ENCODE data around the gene TBC1D7. TPM values are rescaled to one million over a fixed set of nuclear protein-coding genes. Genes with fewer than 3 reads are reported as not detected.

Gene TBC1D7
- polyA plus RNA-seq, 2 of the 4 experiments (the other 2 are of a cell fraction): 34.6 to 55.9 TPM

GRCh38 chr6:13372076-13372475 is 43.7 kb upstream of the TBC1D7 start:
- H3K4me1 ChIP-seq: 0 out of 3 replicates have a peak, but pooled peaks cover 2% of the 10 kb centered on the region
- CTCF ChIA-PET: interaction anchor here (0.7 to 1.0 kb wide), 2 partner anchors 15 to 36 kb away, joined by 3 read pairs; no protein-coding TSS in a partner anchor
- DNase-seq (ENCODE audit: low read depth in 1 of 2, low spot score in 1 of 2) (no peak), ATAC-seq (no peak), FAIRE-seq (no peak)
- 74% methylated on average over 6 of the region's 6 CpGs for WGBS (ENCODE audit: missing lambda C conversion rate)
- TF ChIP-seq HEYL (CRISPR knock-in tag; IDR thresholded peaks at IDR 0.05) (no peak), CHD4 (IDR thresholded peaks at IDR 0.05; ENCODE audit: borderline replicate concordance) (no peak), USF2 (IDR thresholded peaks at IDR 0.05) (no peak), MAX (IDR thresholded peaks at IDR 0.05) (no peak), CHD2 (IDR thresholded peaks at IDR 0.05; ENCODE audit: low read length, partially characterized antibody) (no peak), RAD21 (conservative IDR thresholded peaks at IDR 0.05 in 1 of 2, IDR thresholded peaks at IDR 0.05 in 1 of 2) (no peak), MAZ (IDR thresholded peaks at IDR 0.05; ENCODE audit: borderline replicate concordance, low read depth, low read length) (no peak), HOXA7 (CRISPR knock-in tag; IDR thresholded peaks at IDR 0.05) (no peak), HES2 (IDR thresholded peaks at IDR 0.05) (no peak), TFCP2L1 (CRISPR knock-in tag; IDR thresholded peaks at IDR 0.05) (no peak)
- POLR2A ChIA-PET: interaction anchor here (1.3 kb wide), 1 partner anchor 203 kb away, joined by 4 read pairs; no protein-coding TSS in a partner anchor
- H3K9me3 ChIP-seq: no peaks in the 10 kb centered on the region
- H3K4me2 ChIP-seq: no peak overlapping the region
- no peak overlapping the region for H3K27ac ChIP-seq
- H3K4me3 ChIP-seq: no peak overlapping the region

GRCh38 chr6:13371421-13372072 is 43.2 kb upstream of the TBC1D7 start:
- ATAC-seq: no peak
- no peak for DNase-seq (ENCODE audit: low read depth in 1 of 2, low spot score in 1 of 2)
- WGBS (ENCODE audit: missing lambda C conversion rate): 90% methylated on average over 9 of the region's 9 CpGs
- CTCF ChIA-PET: interaction anchor here (0.7 kb wide), 1 partner anchor 14 kb away, joined by 3 read pairs; no protein-coding TSS in a partner anchor
- Histone ChIP-seq H3K4me3 (no peak overlapping the region), H3K4me1 (0 out of 3 replicates have a peak, but pooled peaks cover 2% of the 10 kb centered on the region), H3K27ac (no peak overlapping the region), H3K9me3 (no peaks in the 10 kb centered on the region), H3K4me2 (no peak overlapping the region)
- POLR2A ChIA-PET: interaction anchor here (1.3 kb wide), 1 partner anchor 204 kb away, joined by 4 read pairs; no protein-coding TSS in a partner anchor
- FAIRE-seq: no peak
- TF ChIP-seq FOSB (CRISPR knock-in tag; IDR thresholded peaks at IDR 0.05) (no peak), FOXS1 (CRISPR knock-in tag; IDR thresholded peaks at IDR 0.05) (no peak)

- Histone ChIP-seq H3K9me3 (no peaks in the 10 kb centered on the region), H3K4me2 (no peak overlapping the region), H3K4me3 (no peak overlapping the region), H3K27ac (no peak overlapping the region), H3K4me1 (0 out of 3 replicates have a peak, but pooled peaks cover 2% of the 10 kb centered on the region)
- CTCF ChIA-PET: interaction anchor here (0.5 to 0.8 kb wide), 2 partner anchors 16 to 411 kb away, joined by 3 to 4 read pairs; no protein-coding TSS in a partner anchor
- ATAC-seq (no peak), DNase-seq (ENCODE audit: low read depth in 1 of 2, low spot score in 1 of 2) (no peak), FAIRE-seq (no peak)
- 77% methylated on average over 5 of the region's 5 CpGs for WGBS (ENCODE audit: missing lambda C conversion rate)
- POLR2A ChIA-PET: no interaction called here
- TF ChIP-seq CBX2 (IDR thresholded peaks at IDR 0.05; ENCODE audit: borderline replicate concordance, low read depth) (no peak), MYC (IDR thresholded peaks at IDR 0.05; ENCODE audit: borderline replicate concordance, low read length) (no peak), EHMT2 (IDR thresholded peaks at IDR 0.05; ENCODE audit: low read depth) (no peak), KDM5A (IDR thresholded peaks at IDR 0.05) (no peak), HOXB13 (CRISPR knock-in tag; IDR thresholded peaks at IDR 0.05; ENCODE audit: low read depth) (no peak), BCL3 (IDR thresholded peaks at IDR 0.05) (no peak), FOSL2 (IDR thresholded peaks at IDR 0.05) (no peak), FOSL2 (CRISPR knock-in tag; IDR thresholded peaks at IDR 0.05) (no peak), EP300 (IDR thresholded peaks at IDR 0.05) (no peak), RAD21 (conservative IDR thresholded peaks at IDR 0.05 in 1 of 2, IDR thresholded peaks at IDR 0.05 in 1 of 2) (no peak), MAZ (IDR thresholded peaks at IDR 0.05; ENCODE audit: borderline replicate concordance, low read depth, low read length) (no peak), PHF8 (IDR thresholded peaks at IDR 0.05; ENCODE audit: borderline replicate concordance, low read depth) (no peak), HES2 (IDR thresholded peaks at IDR 0.05) (no peak), RNF2 (IDR thresholded peaks at IDR 0.05; ENCODE audit: borderline replicate concordance, low read depth) (no peak), CTCF (IDR thresholded peaks at IDR 0.05) (no peak), ZNF302 (CRISPR knock-in tag; IDR thresholded peaks at IDR 0.05) (no peak), ZSCAN20 (CRISPR knock-in tag; IDR thresholded peaks at IDR 0.05) (no peak), CBX8 (IDR thresholded peaks at IDR 0.05) (no peak), CEBPB (IDR thresholded peaks at IDR 0.05) (no peak)
These were observed 42.3 kb upstream of the TBC1D7 start for GRCh38 chr6:13370623-13371022.

Measured in A549 (cell line).